GM21576 (cell line): ENCODE measurements around the gene GLRX2.
"Not testable (repeated sequence)": the region's sequence is repeated elsewhere in the genome, so short reads cannot be mapped to it uniquely, and the experiment has no call there.

Experiments
- ATAC-seq: cut with Tn5 transposase; IDR thresholded peaks from one replicate; pipeline ENCODE4 v1.9.1; 2021; ENCODE audit warnings: mild to moderate bottlenecking, moderate library complexity; ENCODE audit not compliant: unreplicated experiment

GLRX2 gene

DNA sequence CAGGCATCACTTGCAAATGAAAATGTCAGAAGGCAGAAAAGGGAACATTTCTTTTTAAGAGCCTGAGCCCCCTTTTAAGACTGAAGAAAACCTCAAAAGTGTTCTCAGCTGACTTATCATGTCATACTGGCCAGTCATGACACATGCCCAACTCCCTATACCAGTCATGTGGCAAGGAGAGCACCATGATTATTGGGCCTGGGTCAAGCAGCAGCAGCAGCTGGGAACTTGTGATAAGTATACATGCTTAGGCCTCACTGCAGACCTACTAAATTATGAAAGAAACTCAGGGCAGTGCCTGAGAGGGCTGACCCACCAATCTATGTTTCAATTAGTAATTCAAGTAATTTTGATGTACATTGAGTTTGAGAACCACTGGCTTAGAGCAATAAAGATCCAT, 37.2 kb downstream of the GLRX2 start:
- no peak for ATAC-seq

DNA sequence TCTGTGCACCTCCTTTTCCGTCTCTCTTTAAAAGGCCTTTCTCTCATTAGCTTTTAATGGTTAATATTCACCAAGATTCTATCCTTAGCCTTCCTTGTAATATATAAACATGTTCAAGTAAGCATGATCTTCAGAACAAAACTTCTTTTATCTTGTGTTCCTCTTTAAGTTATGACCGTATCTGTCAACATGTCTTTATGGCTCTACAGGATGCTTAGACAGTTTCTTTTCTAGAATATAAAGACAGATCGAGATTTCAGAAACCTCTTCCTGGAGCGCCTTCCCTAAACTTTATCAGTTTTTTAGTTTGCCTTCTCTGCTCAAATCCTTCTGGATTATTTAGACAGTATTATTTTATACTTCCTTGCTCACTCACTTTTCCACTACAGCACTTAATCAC, 38.6 kb downstream of the GLRX2 start:
- no peak for ATAC-seq

GRCh38 chr1:193065954-193066353, 39.3 kb downstream of the GLRX2 start:
- ATAC-seq: no peak

- no peak for ATAC-seq
These were observed 42.3 kb downstream of the GLRX2 start for GRCh38 chr1:193062698-193063463.

DNA sequence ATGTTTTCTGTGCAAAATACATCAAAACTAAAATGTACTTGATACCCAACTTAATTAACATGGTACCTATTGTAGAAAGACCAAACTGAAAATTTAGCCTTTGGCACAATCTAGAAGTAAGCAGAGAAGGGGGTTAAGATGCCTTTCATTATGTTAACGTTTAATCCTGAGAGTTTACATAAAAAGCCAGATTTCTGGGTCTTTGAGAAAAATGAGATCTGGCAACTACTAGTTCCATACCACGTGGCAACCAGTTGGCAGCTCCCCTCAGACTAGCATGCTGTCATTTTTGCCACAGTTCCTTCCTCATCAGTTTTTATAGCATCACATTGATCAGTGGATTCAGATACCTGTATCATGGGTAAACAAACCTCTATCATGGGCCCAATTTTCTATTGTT, 44.3 kb downstream of the GLRX2 start:
- no peak for ATAC-seq

DNA sequence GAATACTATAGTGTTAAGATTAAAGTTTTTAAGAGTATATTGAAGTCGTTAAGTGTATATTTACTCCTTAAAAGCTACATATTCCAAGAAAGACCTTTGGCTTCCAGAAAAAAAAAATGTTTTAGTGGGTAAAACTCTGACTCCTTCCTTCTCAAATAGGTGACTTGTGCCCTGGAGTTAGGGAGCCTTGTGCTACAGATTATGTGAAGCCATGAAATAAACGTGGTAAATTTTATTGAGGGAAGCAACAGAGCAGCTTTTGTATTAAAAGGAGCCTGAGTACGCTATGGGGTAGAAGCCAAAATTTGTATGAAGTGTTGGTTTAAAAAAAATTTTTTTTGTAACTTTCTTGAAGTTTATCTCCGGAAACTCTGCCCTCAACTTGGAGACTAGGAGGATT, 44.8 kb downstream of the GLRX2 start:
- ATAC-seq: no peak

DNA sequence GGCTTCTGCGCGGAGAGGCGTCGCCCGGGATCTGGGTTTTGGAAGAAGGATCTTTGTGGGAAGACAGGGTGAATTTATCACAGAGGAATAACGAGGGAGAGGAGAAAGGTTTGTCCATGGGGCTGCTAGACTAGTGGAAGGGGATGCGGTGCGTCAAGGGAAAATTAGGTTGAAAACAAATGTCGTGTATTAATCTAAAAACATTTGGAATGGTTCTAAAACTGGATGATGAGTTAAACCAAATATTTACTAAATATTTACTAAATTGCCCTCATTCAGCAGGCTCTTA, 45.2 kb downstream of the GLRX2 start:
- no peak for ATAC-seq

GRCh38 chr1:193059282-193060114, 45.7 kb downstream of the GLRX2 start, which contains the start of the genes RO60 and UCHL5:
Gene RO60, plus strand, starts transcription at chr1:193059612. Its CDS starts 9,443 bp downstream, at chr1:193069055.
Gene UCHL5, minus strand, starts transcription at chr1:193059360. Its CDS starts 100 bp downstream, at chr1:193059260.
- peak; percentile 95 for ATAC-seq

DNA sequence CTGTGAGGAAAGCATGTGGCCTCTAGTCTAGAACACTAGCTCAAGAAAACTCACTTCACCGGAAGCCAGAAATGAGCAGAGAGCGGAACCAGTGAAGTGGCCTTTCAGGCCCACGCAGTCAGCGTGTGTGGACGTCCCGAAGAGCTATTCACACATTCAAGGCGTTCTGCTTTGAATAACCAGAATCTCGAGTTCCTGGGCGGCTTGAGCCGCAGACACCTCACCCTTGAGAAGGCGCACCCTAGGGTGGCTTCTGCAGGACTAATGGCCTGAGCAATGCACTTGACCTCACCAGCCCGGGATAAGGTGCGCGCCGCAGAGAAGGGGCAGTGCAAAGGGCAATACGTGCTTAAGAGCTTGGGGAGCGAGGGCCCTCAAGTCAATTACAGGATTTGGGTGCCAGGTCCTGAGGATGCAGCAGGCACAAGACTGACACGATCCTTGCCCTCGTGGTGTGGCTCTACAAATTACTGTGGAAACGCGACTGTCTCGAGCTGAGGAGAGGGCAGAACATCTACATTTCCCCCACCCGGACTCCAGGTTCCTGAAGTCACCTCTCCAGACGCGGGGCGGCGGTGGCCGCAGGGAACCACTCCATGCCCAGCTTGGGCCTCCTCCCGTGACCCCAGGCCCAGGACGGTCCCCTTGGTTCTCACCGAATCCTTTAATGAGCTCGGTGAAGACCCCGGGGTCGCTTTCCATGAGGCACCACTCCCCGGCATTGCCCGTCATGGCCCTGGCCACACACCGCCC, 46.5 kb downstream of the GLRX2 start:
- peak; percentile 44 for ATAC-seq

DNA sequence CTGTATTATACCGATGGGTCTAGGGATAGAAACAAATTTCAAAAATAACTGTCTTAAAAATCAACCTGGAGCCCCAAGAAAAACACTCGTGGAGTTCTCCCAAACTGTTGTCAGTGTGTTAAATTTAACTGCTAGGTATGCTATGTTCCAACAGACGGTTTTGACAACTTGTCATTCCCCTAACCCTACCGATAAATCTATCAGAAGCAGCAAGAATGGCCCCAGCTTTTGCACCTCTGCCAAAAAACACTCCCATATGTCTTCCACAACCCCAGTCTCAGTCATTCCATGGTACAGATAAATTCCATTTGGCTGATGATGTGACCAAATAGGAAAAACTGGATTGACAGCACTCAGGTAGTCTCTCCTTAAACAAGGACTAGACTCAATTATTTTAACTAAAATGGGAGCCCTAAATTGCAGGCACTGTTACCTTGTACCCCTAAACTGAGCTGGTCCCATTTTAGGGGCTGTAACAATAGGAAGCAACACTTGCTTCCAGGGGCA, 51.0 kb downstream of the GLRX2 start:
- ATAC-seq: no peak

- not testable (repeated sequence) for ATAC-seq
These were observed 56.3 kb downstream of the GLRX2 start for GRCh38 chr1:193048913-193049312.
